ENCODE measurements around the gene MCIDAS. TPM values are rescaled to one million over a fixed set of nuclear protein-coding genes. Genes with fewer than 3 reads are reported as not detected.
A peak's percentile ranks its signal among the peaks of the same experiment; 100 is the strongest.

MCIDAS gene
- total and polyA plus RNA-seq, 2 donors (not counting 1 experiment from before 2014, with no cell fraction given): not detected

- H3K9me3 ChIP-seq (ENCODE audit: control extremely low read depth in 1 of 3, control insufficient read depth in 2 of 3, insufficient read depth in 1 of 3, low read length in 2 of 3): peaks cover 0 to 7% (median 3%) of the 10 kb centered on the region in 3 donors
- ChIA-PET POLR2A (interaction anchor here (0.7 kb wide), 1 partner anchor 59 kb away, joined by 10 read pairs; no protein-coding TSS in a partner anchor), CTCF (interaction anchor here (0.6 to 2.1 kb wide), 12 partner anchors 11 to 1029 kb away, joined by 3 to 20 read pairs (median 4); partner anchors contain the start of genes CCNO, DHX29, GPX8 and MTREX)
- H2AFZ ChIP-seq (ENCODE audit: insufficient read depth, low read depth, low read length, poor library complexity, severe bottlenecking): peak overlapping the region; percentile 71
- peaks cover 3 to 51% (median 39%) of the 10 kb centered on the region in 4 experiments for H3K27me3 ChIP-seq (replicated peaks in 1 of 4; ENCODE audit: control extremely low read depth in 1 of 4, control insufficient read depth in 3 of 4, insufficient read depth in 4 of 4, low read length in 3 of 4)
- ATAC-seq (ENCODE audit: low read depth): peak; percentile 55
- no peaks in the 10 kb centered on the region for H3K79me2 ChIP-seq (ENCODE audit: control insufficient read depth, insufficient read depth, low read length)
- H3K4me3 ChIP-seq (ENCODE audit: control extremely low read depth in 1 of 5, extremely low read depth in 1 of 5, insufficient read depth in 1 of 5, low read depth in 2 of 5, low read length in 4 of 5): peak overlapping the region; percentile 44 to 77 (median 57)
- intact Hi-C loops (cut with micrococcal nuclease): loop anchor here (1.0 to 5.0 kb wide), 7 partner anchors 61 to 1029 kb away; partner anchors contain the start of genes ARL15, CCNO, IL6ST and PLPP1
- WGBS (ENCODE audit: insufficient coverage): 0% methylated on average over 3 of the region's 15 CpGs
- Mint-ChIP-seq H3K27ac (peak overlapping the region; percentile 29), H3K27me3 (peaks cover 57% of the 10 kb centered on the region), H3K4me3 (peak overlapping the region; percentile 91), H3K4me1 (peaks cover 31% of the 10 kb centered on the region), H3K9me3 (ENCODE audit: insufficient read depth) (no peaks in the 10 kb centered on the region)
- DNase-seq: peak; percentile 87
- H3K27ac ChIP-seq (ENCODE audit: low read length in 2 of 2): no peak overlapping the region
- H3K36me3 ChIP-seq (replicated peaks in 1 of 2; ENCODE audit: control extremely low read depth in 1 of 2, control insufficient read depth in 1 of 2, extremely low read depth in 1 of 2, insufficient read depth in 2 of 2, low read length in 1 of 2): no peaks in the 10 kb centered on the region
- H3K4me1 ChIP-seq (ENCODE audit: control insufficient read depth in 2 of 2, insufficient read depth in 2 of 2, low read length in 2 of 2): peaks cover 33% of the 10 kb centered on the region in 2 donors
- TF ChIP-seq EZH2 (IDR thresholded peaks at IDR 0.05; ENCODE audit: borderline replicate concordance, insufficient read depth, low read depth, low read length, poor library complexity, severe bottlenecking): no peak
- TF ChIP-seq CTCF (IDR thresholded peaks at IDR 0.05): peak; percentile 89
- H3K4me2 ChIP-seq (replicated peaks; ENCODE audit: low read depth, low read length, poor library complexity, severe bottlenecking): peak overlapping the region; percentile 99
- H3K9ac ChIP-seq (ENCODE audit: low read length): peak overlapping the region; percentile 77
- no peaks in the 10 kb centered on the region for H4K20me1 ChIP-seq (ENCODE audit: control insufficient read depth, insufficient read depth, low read length, poor library complexity, severe bottlenecking)
Observed at GRCh38 chr5:55172051-55172899, 54.8 kb downstream of the MCIDAS start.

Data from B cell (primary cell).